HG03457 (cell line): ENCODE results near the gene GTPBP2.

Experiments used
- ATAC-seq: cut with Tn5 transposase; IDR thresholded peaks from one replicate; pipeline ENCODE4 v1.9.1; 2021; ENCODE audit warnings: moderate number of reproducible peaks; ENCODE audit not compliant: unreplicated experiment

GTPBP2 gene, protein sequence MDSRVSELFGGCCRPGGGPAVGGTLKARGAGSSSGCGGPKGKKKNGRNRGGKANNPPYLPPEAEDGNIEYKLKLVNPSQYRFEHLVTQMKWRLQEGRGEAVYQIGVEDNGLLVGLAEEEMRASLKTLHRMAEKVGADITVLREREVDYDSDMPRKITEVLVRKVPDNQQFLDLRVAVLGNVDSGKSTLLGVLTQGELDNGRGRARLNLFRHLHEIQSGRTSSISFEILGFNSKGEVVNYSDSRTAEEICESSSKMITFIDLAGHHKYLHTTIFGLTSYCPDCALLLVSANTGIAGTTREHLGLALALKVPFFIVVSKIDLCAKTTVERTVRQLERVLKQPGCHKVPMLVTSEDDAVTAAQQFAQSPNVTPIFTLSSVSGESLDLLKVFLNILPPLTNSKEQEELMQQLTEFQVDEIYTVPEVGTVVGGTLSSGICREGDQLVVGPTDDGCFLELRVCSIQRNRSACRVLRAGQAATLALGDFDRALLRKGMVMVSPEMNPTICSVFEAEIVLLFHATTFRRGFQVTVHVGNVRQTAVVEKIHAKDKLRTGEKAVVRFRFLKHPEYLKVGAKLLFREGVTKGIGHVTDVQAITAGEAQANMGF

DNA sequence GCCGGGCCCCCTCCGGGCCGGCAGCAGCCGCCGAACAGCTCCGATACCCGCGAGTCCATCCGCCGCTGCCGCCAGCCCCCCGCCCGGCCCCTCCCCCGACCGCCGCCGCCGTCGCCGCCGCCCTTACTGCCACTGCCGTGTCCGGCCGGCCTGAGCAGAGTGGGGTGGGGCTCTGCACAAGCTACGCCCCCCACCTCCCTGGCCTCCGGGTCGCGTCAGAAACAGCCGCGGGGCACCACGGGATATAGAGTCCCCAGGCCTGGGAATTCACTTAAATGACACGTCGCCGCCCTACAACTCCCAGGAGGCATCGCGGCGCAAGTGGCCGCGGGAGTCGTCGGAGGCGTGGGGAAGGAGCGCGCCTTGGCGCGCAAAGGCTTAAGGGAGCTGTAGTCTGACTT is at the start of gene GTPBP2:
Gene GTPBP2, minus strand, starts transcription at position 161 of the 401 bp plus-strand sequence. Its CDS starts 102 bp downstream, at position 59.
- ATAC-seq, result peak; percentile 58

DNA sequence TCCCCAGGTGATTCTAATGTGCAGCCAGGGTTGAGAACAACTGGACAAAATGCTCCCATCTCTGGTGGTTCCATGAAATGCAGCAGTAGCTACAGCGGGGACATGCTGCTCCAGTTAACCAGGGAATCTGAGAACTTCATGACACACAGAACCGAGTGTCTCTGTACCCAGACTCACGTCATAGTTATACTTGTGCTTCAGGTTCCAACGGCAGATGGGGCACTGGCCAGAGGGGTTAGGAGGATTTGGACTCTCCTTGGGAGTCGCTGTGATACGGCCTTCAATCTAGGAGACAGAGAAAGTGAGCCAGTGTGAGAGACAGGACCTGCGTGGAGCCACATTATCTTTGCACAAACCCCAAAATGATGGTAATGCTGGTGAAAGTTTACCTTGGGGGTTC is 49.3 kb upstream of the GTPBP2 start:
- no peak for ATAC-seq

DNA sequence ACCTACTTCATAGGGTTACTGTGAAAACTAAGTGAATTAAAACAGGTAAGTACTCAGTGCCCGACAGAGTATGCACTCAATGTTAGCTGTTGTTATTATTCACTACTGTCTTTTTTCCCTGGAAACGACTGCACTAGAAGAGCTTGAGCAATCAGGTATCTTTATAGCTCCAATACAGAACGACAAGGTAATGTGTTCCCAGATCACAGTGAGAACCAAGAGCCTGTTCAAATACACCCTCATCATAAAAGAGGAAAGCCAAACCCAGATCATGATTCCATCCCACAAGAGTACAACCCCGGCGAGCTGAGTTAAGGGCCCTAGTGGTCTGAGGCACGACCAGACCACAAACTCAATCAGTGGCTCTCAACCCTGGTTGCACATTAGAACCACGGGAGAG is 48.7 kb upstream of the GTPBP2 start:
- no peak for ATAC-seq

DNA sequence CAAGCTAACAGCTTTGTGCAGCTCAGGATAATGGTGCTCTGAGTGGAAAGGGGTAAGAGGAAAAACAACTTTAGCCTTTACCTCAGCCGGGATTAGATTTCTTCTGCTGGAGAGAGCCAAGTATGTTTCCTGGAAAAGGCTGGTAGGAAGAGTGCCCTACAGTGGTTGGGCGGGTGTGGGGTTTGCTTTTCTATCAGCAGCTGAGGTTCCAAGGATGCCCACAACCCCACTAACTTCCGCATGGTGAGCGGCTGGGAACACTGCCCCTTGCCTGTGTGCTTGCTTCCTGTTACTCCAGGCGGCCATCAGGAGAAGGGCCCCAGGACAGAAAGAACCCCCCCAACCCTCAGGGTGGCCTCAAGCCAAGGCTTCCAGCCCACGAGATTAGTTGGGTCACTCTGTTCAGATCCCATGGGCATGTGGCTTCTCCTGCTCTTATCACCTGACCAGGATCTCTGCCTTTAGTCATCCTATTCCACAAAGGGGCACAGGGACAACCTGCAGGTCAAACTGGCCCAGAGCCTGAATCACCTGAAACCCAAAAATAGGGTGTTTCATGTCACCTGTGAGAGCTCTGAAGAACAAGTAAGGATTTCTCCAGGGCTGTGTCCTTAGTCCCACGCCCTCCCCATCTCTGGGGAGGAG is 48.0 kb upstream of the GTPBP2 start:
- no peak for ATAC-seq

DNA sequence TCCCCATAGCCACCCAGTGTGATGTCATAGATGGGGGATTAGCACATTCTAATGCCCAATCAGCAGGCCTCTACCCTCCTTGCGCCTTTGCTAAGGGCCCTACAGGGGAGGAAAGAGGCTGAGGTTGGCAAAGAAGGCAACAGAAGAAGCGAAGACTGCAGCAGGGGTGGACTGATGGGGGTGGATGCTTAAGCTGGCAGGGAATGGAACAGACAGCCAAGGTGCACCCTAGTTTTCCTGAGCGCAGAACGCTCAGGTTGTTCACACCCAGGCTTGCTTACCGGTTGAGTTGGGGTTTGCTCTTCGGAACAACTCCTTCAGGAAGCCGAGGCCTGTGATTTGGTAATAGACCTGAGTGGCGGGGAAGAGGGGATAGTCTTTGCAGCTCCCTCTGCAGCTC is 45.9 kb upstream of the GTPBP2 start:
- no peak for ATAC-seq

DNA sequence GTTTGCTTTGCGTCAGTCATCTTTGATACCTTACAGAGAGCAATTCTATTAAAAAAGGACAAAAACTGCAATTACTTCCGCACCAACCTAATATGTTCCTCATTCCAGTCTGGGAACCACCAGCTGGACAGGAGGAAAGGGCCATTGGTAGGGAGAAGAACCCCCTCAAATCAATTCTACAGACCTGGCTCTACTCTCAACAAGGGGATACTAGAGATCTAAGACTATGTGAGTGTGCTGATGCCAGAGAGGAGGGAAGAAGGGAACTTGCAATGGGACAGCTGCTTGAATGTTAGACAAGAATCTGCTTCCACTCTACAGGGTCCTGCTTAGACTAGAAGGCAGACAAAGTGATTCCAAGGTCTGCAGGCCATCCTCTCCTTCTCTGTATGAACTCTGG is 45.2 kb upstream of the GTPBP2 start:
- ATAC-seq, result no peak

DNA sequence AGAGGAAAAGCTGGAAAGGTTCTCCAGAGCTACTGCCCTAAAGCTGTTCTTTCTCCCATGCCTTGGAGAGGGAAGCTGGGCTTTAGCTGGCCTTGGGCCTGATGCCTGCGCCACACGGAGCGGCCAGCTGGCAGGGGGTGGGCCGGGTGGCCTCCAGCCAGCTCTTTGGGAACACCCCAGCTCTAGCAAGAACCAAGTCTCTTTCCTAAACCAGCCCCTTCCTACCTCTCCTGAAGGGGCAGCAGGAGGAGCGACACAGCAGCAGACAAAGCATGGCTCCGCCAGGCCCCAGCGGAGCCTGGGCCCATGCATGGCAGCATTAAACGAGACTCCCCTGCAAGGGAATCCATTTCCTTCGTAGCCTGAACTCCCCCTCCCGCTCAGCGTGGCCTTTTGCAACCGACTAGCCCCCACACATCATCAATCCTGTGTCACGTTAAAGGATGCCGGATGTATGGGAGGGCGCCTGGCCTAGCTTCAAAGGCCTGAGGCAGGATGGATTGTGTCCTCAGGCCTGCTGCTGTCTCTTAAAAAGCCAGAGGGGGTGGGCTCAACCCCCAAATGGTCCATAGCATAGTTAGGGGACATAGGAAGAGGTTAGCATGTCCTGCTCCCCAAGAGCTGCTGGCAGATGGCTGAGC is 44.5 kb upstream of the GTPBP2 start:
- no peak for ATAC-seq

DNA sequence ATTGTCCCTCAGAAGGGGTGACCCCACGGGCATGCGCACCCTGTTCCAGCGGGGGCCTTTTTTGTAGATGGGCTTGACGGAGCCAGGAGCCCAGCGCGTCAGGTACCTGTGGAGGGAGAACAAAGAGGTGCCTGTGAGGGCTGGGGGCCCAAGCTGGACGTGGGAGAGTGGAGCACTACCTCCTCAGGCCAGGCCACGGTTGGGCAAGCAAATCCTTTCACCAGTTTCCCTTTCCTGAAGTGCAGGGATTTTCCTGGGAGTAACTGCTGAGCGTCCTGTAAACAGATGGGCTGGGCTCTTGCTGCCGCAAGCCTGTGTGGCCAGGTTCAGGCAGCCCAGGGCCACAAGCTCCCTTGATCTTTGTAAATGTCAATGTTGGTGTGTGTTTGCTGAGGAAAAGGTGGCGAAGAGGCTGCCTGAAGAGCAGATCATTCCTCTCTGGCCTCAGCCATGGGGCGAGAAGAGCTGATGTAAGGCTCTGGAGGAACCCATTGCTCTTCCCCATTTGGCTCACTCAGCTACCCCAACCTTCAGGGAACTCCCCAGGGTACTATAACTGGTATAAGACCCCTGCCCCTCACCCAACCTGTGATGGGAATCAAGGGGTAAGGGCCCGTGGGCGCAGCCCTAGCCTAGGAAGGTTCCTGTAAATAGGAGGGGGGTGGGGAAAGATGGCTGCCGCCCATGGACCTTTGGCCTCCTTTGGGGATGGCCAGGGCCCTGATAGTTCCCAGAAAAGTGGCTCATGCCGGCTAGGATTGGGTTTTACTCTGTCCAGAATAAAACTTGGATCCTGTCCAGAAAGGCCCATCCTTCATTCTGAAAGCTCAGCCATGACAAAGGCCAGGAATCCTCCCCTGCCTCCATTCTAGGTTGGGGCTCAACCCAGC is 43.0 kb upstream of the GTPBP2 start:
- no peak for ATAC-seq

DNA sequence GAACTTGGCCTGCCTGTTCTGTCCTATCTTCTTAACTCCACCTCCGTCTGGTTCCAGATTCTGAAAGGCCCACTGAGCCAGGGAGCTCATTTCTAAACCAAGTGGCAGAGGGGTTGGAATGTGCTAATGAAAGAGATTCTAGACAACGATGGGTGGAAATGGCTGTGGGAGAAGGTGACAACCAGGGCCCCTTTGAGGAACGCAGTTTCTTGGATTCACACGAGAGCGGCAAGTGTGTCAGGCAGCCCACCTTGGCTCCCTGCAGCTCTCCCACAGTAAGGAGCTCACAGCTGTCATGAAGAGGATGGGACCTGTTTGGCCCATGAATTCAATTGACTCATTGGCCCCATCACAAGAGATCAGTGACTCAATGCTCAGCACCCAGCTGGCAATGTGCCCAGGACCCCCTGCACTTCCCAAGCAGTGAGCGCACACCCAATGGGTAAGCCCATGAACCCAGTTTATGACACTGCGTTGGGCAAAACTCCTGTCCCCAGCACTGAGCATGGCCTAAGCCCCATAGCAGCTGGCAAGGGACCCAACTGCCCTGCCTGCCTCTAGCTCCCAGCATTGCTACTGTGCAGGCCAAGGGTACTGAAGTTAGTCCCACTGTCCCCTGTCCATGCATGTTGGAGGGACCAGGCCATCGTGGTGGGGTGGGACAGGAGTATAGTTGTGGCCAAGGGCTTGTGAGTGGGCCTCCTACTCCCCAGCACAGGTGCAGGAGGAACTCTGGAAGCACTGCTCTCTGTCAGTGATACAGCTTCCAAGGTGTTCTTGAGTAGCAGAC is 42.1 kb upstream of the GTPBP2 start:
- ATAC-seq, result no peak

DNA sequence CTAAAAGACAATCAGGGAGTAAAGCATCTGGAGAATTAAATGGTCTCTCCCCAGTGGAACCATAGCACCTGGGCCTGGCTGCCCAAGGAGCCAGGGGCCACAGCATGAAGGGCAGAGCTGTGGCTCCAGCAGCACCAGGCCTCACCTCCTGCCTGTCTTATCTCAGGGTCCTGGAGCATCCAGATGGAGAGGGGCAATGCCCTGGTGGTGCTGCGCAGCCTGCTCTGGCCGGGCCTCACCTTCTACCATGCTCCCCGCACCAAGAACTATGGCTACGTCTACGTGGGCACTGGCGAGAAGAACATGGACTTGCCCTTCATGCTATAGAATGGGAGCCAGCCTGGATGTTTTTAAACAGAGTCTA is 41.5 kb upstream of the GTPBP2 start:
- no peak for ATAC-seq

DNA sequence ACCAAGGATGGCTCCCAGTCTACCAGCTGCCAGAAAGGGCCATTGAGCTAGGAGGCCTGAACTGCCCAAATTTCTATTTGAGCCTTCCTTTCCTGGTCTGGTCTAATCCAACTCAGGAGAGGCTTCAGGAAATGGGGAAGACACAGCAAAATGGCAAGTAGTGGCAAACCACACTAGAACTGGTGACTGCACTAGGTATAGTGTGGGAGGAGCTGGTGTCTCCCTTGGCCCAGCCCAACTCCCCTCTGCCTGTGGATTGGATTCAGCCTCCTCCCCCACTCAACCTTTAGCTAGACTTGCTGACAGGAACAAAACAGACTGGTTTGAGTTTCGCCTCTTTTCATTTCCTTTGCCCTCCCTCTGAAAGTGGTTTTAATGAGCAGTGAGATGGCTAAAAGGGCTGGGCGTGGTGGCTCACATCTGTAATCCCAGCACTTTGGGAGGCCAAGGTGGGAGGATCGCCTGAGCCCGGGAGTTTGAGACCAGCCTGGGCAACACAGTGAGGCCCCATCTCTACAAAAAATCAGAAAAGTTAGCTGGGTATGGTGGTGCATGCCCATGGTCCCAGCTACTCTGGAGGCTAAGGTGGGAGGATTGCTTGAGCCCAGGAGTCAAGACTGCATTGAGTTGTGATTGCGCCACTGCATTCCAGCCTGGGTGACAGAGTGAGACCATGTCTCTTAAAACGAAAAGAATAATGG is 41.0 kb upstream of the GTPBP2 start:
- ATAC-seq, result no peak

DNA sequence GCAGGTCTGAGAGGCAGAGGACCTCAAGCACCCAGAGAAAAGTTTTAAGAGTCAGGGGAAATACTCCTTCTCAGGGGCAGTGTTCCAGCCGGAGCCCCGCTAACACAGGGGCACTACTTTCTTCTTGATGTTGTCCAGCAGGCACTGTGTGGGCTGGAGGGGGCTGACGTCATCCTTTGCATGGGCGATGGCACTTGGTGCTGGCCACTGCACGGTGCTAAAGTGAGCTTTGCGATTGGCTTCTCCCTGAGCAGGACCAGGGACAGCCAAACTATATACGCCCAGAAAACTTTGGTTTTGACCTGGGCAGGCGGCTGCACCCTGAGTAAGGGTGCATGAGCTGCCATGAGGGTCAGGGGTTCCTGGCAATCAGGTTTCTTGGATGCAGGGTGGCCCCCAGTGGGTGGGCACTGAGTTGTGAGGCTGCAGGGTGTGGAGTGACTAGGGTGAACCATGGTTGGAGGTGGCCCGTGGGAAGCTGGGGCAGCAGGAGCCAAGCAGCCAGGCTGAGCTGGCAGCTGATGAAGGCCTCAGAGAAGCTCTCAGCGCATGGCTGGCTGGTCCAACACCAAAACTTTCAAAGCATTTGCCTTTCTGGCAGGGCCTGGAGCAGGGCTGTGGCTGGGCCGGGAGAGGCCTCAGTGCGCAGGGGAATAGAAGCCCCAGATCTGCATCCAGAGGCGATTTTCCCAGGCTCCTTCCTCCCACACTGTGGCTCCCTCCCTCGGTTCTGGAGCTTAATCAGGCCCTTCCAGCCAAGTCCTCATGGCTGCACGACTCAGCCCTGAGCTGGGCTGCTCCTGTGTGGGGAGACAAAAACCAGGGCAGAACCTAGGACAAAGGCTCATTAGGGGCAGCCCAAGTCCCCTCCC is 40.2 kb upstream of the GTPBP2 start:
- ATAC-seq, result no peak

DNA sequence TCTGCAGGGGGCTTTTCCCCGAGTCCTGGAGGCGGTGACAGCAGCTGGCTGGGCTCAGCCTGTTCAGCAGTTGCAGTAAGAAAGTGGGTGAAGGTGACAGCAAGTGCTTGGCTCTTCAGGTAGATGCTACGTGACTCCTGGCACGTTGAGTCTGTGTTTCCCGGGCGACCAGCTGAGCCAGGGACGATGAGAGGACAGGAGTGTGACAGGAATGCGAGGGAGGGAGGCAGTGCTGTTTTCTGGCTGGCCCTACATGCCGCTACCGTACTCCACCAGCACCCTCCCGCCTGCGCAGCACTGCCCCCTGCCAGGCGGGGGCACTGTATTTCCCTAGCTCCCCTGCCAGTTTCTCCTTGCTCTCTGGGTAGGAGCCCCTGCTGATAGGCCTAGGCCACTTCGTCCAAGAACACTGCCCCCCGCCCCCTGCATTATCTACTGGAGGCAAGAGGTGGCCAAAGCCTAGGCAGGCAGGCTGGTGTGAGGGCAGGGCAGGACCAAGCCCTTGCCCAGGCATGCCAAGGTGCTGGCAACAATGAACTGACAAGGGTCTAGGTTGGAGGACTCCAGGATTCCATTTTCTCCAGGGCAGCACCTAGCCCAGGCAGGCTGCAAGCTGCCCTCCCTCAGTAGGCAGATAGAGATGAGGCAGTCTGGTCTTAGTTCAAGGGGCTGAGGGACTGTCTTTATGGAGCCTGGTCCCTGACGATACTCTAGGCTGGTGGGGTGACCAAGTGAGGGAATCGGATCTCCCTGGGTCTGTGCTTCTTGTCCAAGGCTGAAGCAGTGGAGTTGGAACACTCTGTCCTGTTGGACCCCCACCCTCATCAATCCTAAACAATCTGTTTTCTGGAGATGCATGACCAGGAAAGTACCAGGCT is 39.3 kb upstream of the GTPBP2 start:
- no peak for ATAC-seq

DNA sequence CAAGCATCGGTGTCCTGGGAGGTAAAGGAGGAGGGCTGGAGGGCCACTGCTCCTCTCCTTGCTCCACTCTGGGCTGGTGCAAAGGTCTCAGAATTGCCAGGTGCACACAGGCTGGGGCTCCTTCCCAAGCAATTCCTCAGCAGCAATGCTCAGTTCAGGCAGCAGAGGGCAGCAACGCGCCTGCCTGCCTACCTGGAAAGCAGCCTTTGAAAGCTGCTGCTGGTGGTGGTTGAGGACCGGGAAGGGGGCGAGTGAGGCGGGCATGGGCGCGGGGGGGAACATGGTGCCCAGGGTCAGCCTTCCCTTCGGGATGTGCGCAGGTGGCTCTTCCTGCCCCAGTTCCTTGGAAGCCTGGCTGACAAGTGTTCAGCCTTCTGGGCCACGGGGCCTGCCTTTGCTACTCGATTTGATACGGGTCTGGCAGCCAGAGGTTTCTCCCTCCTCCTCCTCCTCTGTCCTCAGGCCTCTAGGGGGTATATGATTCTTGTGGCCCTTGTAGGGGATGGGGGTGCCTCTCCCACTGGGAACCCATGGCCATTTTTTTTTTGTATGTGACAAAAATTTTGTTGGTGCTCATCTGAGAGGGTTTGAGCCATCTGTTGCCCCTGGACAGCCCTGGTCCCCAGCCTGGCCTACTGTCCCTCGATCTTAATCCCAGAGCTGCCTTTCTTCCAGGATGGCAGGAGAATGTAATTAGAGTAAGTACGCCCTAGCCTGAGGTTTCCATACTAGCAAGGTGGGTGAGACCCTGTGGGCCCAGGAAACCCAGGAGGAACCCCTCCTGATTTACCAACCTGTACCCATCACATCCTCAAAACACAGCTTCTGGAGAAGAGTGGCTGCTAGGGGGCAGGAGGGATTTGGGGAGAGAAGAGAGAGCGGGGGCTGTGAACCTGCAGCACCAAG is 38.4 kb upstream of the GTPBP2 start:
- no peak for ATAC-seq

DNA sequence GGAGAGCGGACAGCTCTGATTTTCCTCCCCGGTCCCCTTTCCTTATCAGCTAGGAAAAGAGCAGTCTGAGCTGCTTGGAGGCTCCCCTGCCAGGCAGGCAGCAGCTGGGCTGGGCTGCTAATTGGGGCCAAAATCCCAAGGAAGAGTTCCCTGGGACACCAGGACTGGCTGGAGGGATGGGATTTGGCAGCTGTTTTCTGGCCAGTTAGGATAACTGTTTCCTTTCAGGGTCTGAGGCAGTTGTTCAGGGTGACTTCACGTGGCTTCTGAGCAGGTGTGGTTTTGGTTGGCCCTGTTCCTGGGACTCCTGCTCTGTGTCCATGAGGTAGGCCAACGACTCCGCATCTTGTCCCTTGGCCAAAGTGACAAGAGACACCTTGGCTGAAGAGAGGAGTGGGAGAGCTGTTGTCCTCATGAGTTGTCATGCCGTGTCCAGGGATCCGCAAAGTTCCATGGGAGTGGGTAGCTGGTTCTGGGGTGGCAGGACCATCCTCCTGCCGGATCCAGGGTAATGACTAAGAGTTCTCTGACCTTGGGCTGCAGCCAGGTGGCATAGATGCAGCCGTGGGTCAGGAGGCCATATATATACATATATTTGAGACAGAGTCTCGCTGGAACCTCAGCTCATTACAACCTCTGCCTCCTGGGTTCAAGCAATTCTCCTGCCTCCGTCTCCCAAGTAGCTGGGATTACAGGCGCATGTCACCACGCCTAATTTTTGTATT is 37.3 kb upstream of the GTPBP2 start:
- ATAC-seq, result no peak

DNA sequence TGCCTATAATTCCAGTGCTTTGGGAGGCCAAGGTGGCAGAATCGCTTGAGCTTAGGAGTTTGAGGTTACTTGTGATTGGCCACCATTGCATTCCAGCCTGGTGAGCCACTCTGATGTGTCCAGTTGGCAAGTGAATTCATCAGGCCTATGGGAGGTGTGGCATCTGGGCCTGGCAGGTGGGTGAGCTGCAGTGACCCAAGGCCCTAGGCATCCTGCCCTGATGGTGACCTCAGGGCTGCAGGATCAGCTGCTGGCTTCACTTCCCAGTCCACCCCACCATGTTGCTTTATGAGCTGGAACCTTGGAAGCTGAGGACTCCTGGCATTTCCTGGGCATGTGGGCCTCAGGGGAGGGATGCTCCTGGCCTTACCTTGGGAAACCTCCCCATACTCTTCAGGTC is 36.3 kb upstream of the GTPBP2 start:
- no peak for ATAC-seq
